H1 (cell line): ENCODE results near the gene CUEDC2. TPM values are rescaled to one million over a fixed set of nuclear protein-coding genes. Genes with fewer than 3 reads are reported as not detected.

Source experiments
- CTCF ChIA-PET: fragments of 300-600 bp; sonication (Branson Sonifier 250); formaldehyde crosslinking; loops from one replicate; lab custom pipeline; 2021; ENCODE audit not compliant: partially characterized antibody; lab: Charles Lee
- POLR2A ChIA-PET: fragments of 300-600 bp; sonication (Branson Sonifier 250); formaldehyde crosslinking; loops from one replicate; lab custom pipeline; 2021; ENCODE audit warnings: inconsistent platforms; ENCODE audit not compliant: partially characterized antibody; lab: Charles Lee
- DNase-seq, 2 experiments: peaks; one replicate each; pipeline versions ENCODE4 v3.0.0 to v3.0.0-alpha.2; 2010 to 2022; ENCODE audit warnings: low spot score in 2 of 2, low read depth in 1 of 2, mixed read lengths in 1 of 2
- FAIRE-seq: peaks from 2 replicates; lab custom pipeline; 2011; peaks lifted over from hg19 to GRCh38; lab: Jason Lieb, UNC
- H2AFZ ChIP-seq: 2 replicates; pipeline ENCODE4 v1.8.1; 2012; ENCODE audit warnings: low read length, inconsistent platforms
- H2AK5ac ChIP-seq: 2 replicates; pipeline ENCODE4 v1.6.1; 2013; ENCODE audit warnings: low read depth, low read length
- H2BK120ac ChIP-seq: replicated peaks from 2 replicates; pipeline ENCODE3; 2013; ENCODE audit warnings: low read depth, low read length, inconsistent platforms
- H2BK12ac ChIP-seq: 2 replicates; pipeline ENCODE4 v1.6.1; 2013; ENCODE audit warnings: low read depth, low read length
- H2BK15ac ChIP-seq: 2 replicates; pipeline ENCODE4 v1.6.1; 2013; ENCODE audit warnings: low read length
- H2BK20ac ChIP-seq: 2 replicates; pipeline ENCODE4 v1.6.1; 2013; ENCODE audit warnings: low read length
- H2BK5ac ChIP-seq: 2 replicates; pipeline ENCODE4 v1.6.1; 2013; ENCODE audit warnings: low read depth, low read length
- H3K14ac ChIP-seq: 2 replicates; pipeline ENCODE4 v1.6.1; 2013; ENCODE audit warnings: inconsistent platforms; ENCODE audit not compliant: insufficient read length
- H3K18ac ChIP-seq: 2 replicates; pipeline ENCODE4 v1.6.1; 2013; ENCODE audit warnings: low read length; ENCODE audit errors: extremely low read depth
- H3K23ac ChIP-seq: 2 replicates; pipeline ENCODE4 v1.6.1; 2013; ENCODE audit warnings: inconsistent platforms; ENCODE audit not compliant: insufficient read length
- H3K23me2 ChIP-seq: 2 replicates; pipeline ENCODE4 v1.6.1; 2013; ENCODE audit warnings: low read depth, low read length
- H3K27ac ChIP-seq: 2 replicates; pipeline ENCODE4 v1.6.1; 2011; ENCODE audit warnings: low read depth, low read length, inconsistent platforms
- H3K27me3 ChIP-seq, 4 experiments: replicated peaks in 1 of 4; 1 replicate in 1 of 4; 2 replicates in 3 of 4; pipeline versions ENCODE4 v1.6.1 to v1.8.1; 2011 to 2013; ENCODE audit warnings: low read length in 3 of 4, mild to moderate bottlenecking in 3 of 4, inconsistent platforms in 2 of 4, mixed read lengths in 2 of 4, moderate library complexity in 1 of 4; ENCODE audit not compliant: control insufficient read depth in 3 of 4, insufficient read depth in 3 of 4; ENCODE audit errors: extremely low read depth in 1 of 4
- H3K36me3 ChIP-seq, 4 experiments: 2 replicates each; pipeline versions ENCODE4 v1.6.1 to v1.8.1; 2011 to 2013; ENCODE audit warnings: mild to moderate bottlenecking in 4 of 4, low read length in 3 of 4, moderate library complexity in 2 of 4, control low read depth in 1 of 4, inconsistent platforms in 1 of 4; ENCODE audit not compliant: insufficient read depth in 4 of 4, control insufficient read depth in 2 of 4
- H3K4ac ChIP-seq: replicated peaks from 2 replicates; pipeline ENCODE3; 2013; ENCODE audit warnings: low read length, low read depth, mixed read lengths, inconsistent platforms; ENCODE audit not compliant: insufficient read length
- H3K4me1 ChIP-seq, 4 experiments: replicated peaks in 1 of 4; 1 replicate in 1 of 4; 2 replicates in 3 of 4; pipeline versions ENCODE4 v1.6.1 to v1.8.1; 2011 to 2013; ENCODE audit warnings: low read length in 3 of 4, inconsistent platforms in 2 of 4, mixed read lengths in 1 of 4; ENCODE audit not compliant: insufficient read depth in 4 of 4, control insufficient read depth in 3 of 4
- H3K4me2 ChIP-seq, 2 experiments: 2 replicates each; pipeline versions ENCODE4 v1.6.1 to v1.8.1; 2011 to 2013; ENCODE audit warnings: low read depth in 2 of 2, low read length in 2 of 2, control low read depth in 1 of 2, inconsistent platforms in 1 of 2, mild to moderate bottlenecking in 1 of 2; ENCODE audit not compliant: insufficient read depth in 1 of 2
- H3K4me3 ChIP-seq, 4 experiments: fragments of 200-600, 300-600 bp in 1 of 4; sonication (generic), shearing (Covaris generic), sonication (Bioruptor Twin) in 1 of 4; 2 replicates each; pipeline versions ENCODE4 v1.5.1 to v1.8.1; 2011 to 2016; ENCODE audit warnings: low read length in 4 of 4, low read depth in 3 of 4, control low read depth in 2 of 4, inconsistent platforms in 2 of 4, mild to moderate bottlenecking in 2 of 4, mixed read lengths in 1 of 4, moderate library complexity in 1 of 4; ENCODE audit not compliant: insufficient read depth in 2 of 4; ENCODE audit errors: extremely low read depth in 1 of 4
- H3K56ac ChIP-seq: replicated peaks from 2 replicates; pipeline ENCODE3; 2013; ENCODE audit warnings: low read depth, mild to moderate bottlenecking, mixed read lengths, low read length, inconsistent platforms; ENCODE audit not compliant: insufficient read length
- H3K79me1 ChIP-seq: 2 replicates; pipeline ENCODE4 v1.6.1; 2013; ENCODE audit warnings: low read depth, low read length, control low read depth
- H3K79me2 ChIP-seq, 2 experiments: 2 replicates each; pipeline versions ENCODE4 v1.6.1 to v1.8.1; 2012 to 2013; ENCODE audit warnings: low read length in 2 of 2, mild to moderate bottlenecking in 2 of 2, inconsistent platforms in 1 of 2; ENCODE audit not compliant: insufficient read depth in 2 of 2, control insufficient read depth in 1 of 2
- H3K9ac ChIP-seq, 4 experiments: replicated peaks in 1 of 4; 1 replicate in 1 of 4; 2 replicates in 3 of 4; pipeline versions ENCODE4 v1.6.1 to v1.8.1; 2011 to 2013; ENCODE audit warnings: low read depth in 3 of 4, low read length in 3 of 4, control low read depth in 2 of 4, mild to moderate bottlenecking in 2 of 4, moderate library complexity in 2 of 4, inconsistent platforms in 1 of 4; ENCODE audit errors: extremely low read depth in 1 of 4
- H3K9me3 ChIP-seq, 2 experiments: 2 replicates each; pipeline versions ENCODE4 v1.6.1 to v1.8.1; 2012 to 2013; ENCODE audit warnings: mild to moderate bottlenecking in 2 of 2, moderate library complexity in 2 of 2, control low read depth in 1 of 2, inconsistent platforms in 1 of 2, low read depth in 1 of 2, low read length in 1 of 2, mixed read lengths in 1 of 2; ENCODE audit not compliant: insufficient read depth in 2 of 2
- H4K20me1 ChIP-seq, 2 experiments: replicated peaks in 1 of 2; 2 replicates each; pipeline versions ENCODE3 to v1.8.1; 2011 to 2013; ENCODE audit warnings: inconsistent platforms in 2 of 2, low read length in 2 of 2, mild to moderate bottlenecking in 1 of 2; ENCODE audit not compliant: insufficient read depth in 2 of 2, control insufficient read depth in 1 of 2
- H4K5ac ChIP-seq: 2 replicates; pipeline ENCODE4 v1.6.1; 2013; ENCODE audit warnings: low read length, low read depth, mixed read lengths, inconsistent platforms; ENCODE audit not compliant: insufficient read length
- H4K8ac ChIP-seq: 2 replicates; pipeline ENCODE4 v1.8.0; 2013; ENCODE audit warnings: mild to moderate bottlenecking, moderate library complexity, low read length, inconsistent platforms; ENCODE audit not compliant: insufficient read depth; ENCODE audit errors: extremely low read depth
- H4K91ac ChIP-seq: replicated peaks from 2 replicates; pipeline ENCODE3; 2013; ENCODE audit warnings: low read length, mixed read lengths, inconsistent platforms; ENCODE audit not compliant: insufficient read length
- CBX5 ChIP-seq: fragments of 300-800, 300-1000 bp; sonication (generic); IDR thresholded peaks from 2 replicates; pipeline ENCODE4 v1.7.1; 2016; ENCODE audit warnings: antibody characterized with exemption, low read length, low read depth
- EGR1 ChIP-seq: IDR thresholded peaks from 2 replicates; pipeline ENCODE4 v1.6.1; 2011; ENCODE audit warnings: low read depth, low read length, borderline replicate concordance
- FOSL1 ChIP-seq: IDR thresholded peaks from 2 replicates; pipeline ENCODE4 v1.6.1; 2011; ENCODE audit warnings: mild to moderate bottlenecking, low read depth, low read length, moderate library complexity; ENCODE audit not compliant: insufficient read depth
- GABPA ChIP-seq: IDR thresholded peaks from 2 replicates; pipeline ENCODE4 v1.6.1; 2011; ENCODE audit warnings: mild to moderate bottlenecking, low read length, moderate library complexity, borderline replicate concordance; ENCODE audit not compliant: insufficient read depth
- JUN ChIP-seq: IDR thresholded peaks from 2 replicates; pipeline ENCODE4 v1.6.1; 2011; ENCODE audit warnings: low read depth, mild to moderate bottlenecking, improper control_type of control experiment, low read length
- KDM4A ChIP-seq: IDR thresholded peaks from one replicate; pipeline ENCODE4 v1.7.1; 2012; ENCODE audit warnings: low read depth, mild to moderate bottlenecking, moderate library complexity, low read length, inconsistent platforms; ENCODE audit not compliant: severe bottlenecking
- KDM5A ChIP-seq: fragments of 200-600 bp; IDR thresholded peaks from 2 replicates; pipeline ENCODE4 v1.7.1; 2012; ENCODE audit warnings: mild to moderate bottlenecking, low read length, inconsistent platforms, mixed read lengths
- POU5F1 ChIP-seq: IDR thresholded peaks from 2 replicates; pipeline ENCODE4 v1.6.1; 2011; ENCODE audit warnings: low read depth, mild to moderate bottlenecking, low read length, moderate library complexity
- SRF ChIP-seq: IDR thresholded peaks from 2 replicates; pipeline ENCODE4 v1.6.1; 2011; ENCODE audit warnings: mild to moderate bottlenecking, low read depth, low read length, moderate library complexity
- SUZ12 ChIP-seq: fragments of 200-600 bp; sonication (generic); IDR thresholded peaks from 2 replicates; pipeline ENCODE4 v1.6.1; 2012; ENCODE audit warnings: mild to moderate bottlenecking, inconsistent platforms, low read length, moderate library complexity, mixed read lengths
- TBP ChIP-seq: IDR thresholded peaks from 2 replicates; pipeline ENCODE4 v1.6.1; 2011; ENCODE audit warnings: low read depth, low read length, improper control_type of control experiment
- WGBS, 2 experiments: shearing (Covaris generic) in 1 of 2; methylation state at CpG; one replicate each; pipeline versions ENCODE4 v1.1.6 to v1.1.7; 2013 to 2015; ENCODE audit warnings: low lambda C conversion rate in 2 of 2, mixed read lengths in 2 of 2, inconsistent platforms in 1 of 2, low coverage in 1 of 2, missing lambda C conversion rate in 1 of 2; ENCODE audit not compliant: insufficient replicate concordance in 2 of 2, insufficient coverage in 1 of 2, insufficient read length in 1 of 2; ENCODE audit errors: extremely low coverage in 1 of 2, missing lambda C conversion rate in 1 of 2; 5-methylcytosine and 5-hydroxymethylcytosine counted together
- polyA plus RNA-seq, 7 experiments: library from polyadenylated mRNA; depleted of rRNA in 3 of 7; stranded (reverse) in 5 of 7; unstranded in 2 of 7; fragments of >200 nt in 5 of 7; fragments of 200-250 nt in 2 of 7; gene quantifications; 1 replicate in 5 of 7; 2 replicates in 1 of 7; 4 replicates in 1 of 7; pipeline versions ENCODE4 v1.2.1 to v1.2.3, GENCODE V29; 2011 to 2013; ENCODE audit warnings: missing spikeins in 2 of 7, mixed read lengths in 2 of 7
- total RNA-seq: library from RNA; stranded (reverse); fragmentation: NEBNext Ultra II Directional; extraction: Animal tissue kit (Norgen Biotek cat#: 25700); gene quantifications from 2 replicates; pipeline ENCODE4 v1.2.1, GENCODE V29; 2021

The CUEDC2 gene
- total and polyA plus RNA-seq, 2 of the 8 experiments (the other 6 are each of a cell fraction or from before 2014, with no cell fraction given), result 41.7 to 55.2 TPM

DNA sequence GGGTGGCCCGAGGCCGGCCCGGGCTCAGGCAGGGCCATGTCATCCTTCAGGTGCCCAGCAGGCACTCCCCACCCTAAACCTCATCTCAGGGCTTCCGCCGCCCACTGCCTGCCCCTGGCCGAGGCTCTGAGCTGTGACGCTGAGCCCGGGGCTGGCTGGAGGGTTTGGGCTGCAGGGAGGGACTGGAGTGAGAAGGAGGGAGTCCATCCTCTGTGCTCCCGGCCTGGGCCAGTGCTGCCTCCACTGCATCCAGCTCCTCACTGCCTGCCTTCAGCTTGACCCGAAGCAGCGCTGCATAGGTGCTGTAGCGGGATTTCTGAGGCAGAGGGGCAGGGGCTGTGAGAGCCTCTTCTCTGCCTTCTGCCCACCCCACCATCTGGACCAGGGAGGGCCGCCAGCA is 29.3 kb downstream of the CUEDC2 start:
- Histone ChIP-seq H2AFZ (no peak overlapping the region), H3K9ac (no peak overlapping the region), H3K27ac (no peak overlapping the region), H3K23me2 (no peaks in the 10 kb centered on the region), H3K9me3 (no peaks in the 10 kb centered on the region), H3K4ac (no peak overlapping the region), H3K56ac (no peak overlapping the region), H3K79me1 (no peaks in the 10 kb centered on the region), H4K5ac (no peak overlapping the region), H4K8ac (peak overlapping the region; percentile 46; the same call in 1 of the 2 replicates), H2BK12ac (no peak overlapping the region), H3K79me2 (no peaks in the 10 kb centered on the region), H2AK5ac (no peak overlapping the region), H3K4me1 (peaks cover 0 to 9% (median 5%) of the 10 kb centered on the region in 4 experiments; a peak in 4 of 7 replicates), H3K14ac (no peak overlapping the region), H2BK15ac (no peak overlapping the region), H4K20me1 (peaks cover 3 to 9% of the 10 kb centered on the region in 2 experiments), H3K18ac (no peak overlapping the region), H2BK20ac (no peak overlapping the region), H3K36me3 (peaks cover 2 to 13% (median 4%) of the 10 kb centered on the region in 4 experiments; a peak in 4 of 8 replicates), H3K23ac (no peak overlapping the region), H3K4me3 (no peak overlapping the region), H4K91ac (no peak overlapping the region), H3K27me3 (peaks cover 4 to 14% (median 10%) of the 10 kb centered on the region in 4 experiments), H3K4me2 (no peak overlapping the region), H2BK120ac (no peak overlapping the region), H2BK5ac (no peak overlapping the region)
- ChIA-PET CTCF (interaction anchor here (0.6 to 16.4 kb wide), 24 partner anchors 7 to 267 kb away, joined by 3 to 357 read pairs (median 4); partner anchors contain the start of genes C10orf95, CUEDC2, ELOVL3 and FBXL15), POLR2A (interaction anchor here (1.0 to 5.9 kb wide), 6 partner anchors 8 to 282 kb away, joined by 3 to 33 read pairs (median 4); partner anchors contain the start of genes C10orf95, NFKB2 and NOLC1)
- 96% methylated on average over 13 of the region's 13 CpGs; no CpG with 5 or more reads in 1 of the 2 experiments for WGBS, 2 experiments
- FAIRE-seq, result no peak
- no peak for DNase-seq
- TF ChIP-seq FOSL1 (no peak), KDM4A (no peak), POU5F1 (no peak), TBP (no peak), GABPA (no peak), SRF (no peak), JUN (no peak), EGR1 (no peak), CBX5 (no peak), KDM5A (no peak), SUZ12 (no peak)
